ENCODE results near the gene PKIG.
"Not testable (repeated sequence)": the region's sequence is repeated elsewhere in the genome, so short reads cannot be mapped to it uniquely, and the experiment has no call there.

PKIG gene

DNA sequence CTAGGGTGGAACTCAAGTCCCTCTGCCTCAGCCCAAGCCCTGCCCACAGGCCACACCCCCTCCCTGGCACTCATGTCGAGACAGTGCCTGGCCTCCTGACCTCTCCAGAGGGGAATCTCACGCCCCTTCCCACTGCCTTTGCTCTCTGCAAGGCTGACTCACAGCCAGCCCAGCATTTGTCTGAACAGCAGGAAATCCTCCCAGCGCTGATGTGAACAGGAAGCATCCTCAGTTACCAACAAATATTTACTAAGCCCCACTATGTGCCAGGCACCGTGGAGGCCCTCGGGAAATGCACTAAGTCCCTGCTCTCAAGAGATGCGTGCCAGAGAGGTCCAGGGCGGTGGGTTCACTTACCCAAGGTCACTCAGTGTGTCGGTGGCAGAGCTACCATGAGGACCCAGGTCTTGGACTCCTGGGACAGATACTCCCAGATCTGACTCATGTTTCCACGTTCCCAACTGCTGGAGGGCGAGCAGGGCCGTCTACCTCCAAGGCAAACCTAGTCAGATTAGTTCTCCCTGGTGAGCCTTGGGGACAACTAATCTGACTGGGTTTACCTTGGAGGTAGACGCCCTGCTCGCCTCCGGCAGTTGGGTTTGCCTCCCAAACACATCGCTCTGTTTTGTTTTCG, 61.3 kb downstream of the PKIG start:
- DNase-seq = peak; percentile 6

- DNase-seq = no peak
Measured at GRCh38 chr20:44644230-44644617, 61.8 kb downstream of the PKIG start.

DNA sequence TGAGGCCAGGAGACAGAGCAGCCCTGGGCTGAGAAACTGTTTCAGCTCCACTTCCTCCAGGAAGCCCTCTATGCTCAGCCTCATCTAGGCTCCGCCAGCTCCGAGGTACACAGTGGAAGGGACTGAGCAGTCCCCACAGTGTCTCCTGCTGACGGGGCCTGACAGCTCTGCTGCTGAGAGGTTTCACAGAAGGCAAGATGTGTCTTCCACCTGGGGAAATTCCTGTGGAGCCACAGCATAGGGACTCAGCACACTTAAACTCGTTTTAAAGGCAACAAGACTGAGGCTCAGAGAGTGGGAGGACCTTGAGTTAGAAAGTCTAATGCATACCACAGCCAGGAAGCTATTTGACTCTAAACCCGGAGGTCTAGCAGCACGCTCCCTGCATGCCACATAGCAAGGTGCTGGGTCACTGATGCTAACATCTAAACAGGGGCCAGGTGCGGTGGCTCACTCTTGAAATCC, 62.3 kb downstream of the PKIG start:
- DNase-seq = no peak

DNA sequence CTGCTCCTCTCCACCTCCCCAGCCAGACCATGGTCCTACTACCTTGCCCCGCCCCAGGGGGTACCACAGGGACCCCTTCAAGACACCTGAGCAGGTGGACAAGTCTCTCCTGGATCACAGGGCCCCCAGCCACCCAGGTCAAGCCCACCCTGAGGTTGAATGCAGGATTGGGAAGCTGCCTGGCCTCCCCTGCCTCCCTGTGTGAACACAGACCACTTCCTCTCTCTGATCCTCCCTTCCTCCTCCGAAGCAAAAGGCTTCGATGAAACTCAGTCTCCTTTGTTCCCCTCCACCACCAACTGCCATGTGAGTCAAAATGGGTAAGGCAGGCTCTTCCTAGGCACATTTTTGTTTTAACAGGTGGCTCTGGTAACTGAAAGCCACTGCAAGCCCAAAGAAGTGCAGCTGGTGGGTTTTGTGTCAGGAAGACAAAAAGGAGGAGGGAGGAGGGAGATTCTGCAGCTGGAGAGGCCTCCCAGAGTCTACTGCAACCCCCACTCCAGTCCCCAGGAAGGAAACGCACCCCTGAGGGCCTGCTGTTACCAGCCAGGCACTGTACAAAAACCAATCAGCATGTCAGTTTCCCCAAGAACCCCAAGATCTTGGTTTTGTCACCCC, 63.8 kb downstream of the PKIG start:
- peak; percentile 68 for DNase-seq

- DNase-seq = no peak
Measured at GRCh38 chr20:44646641-44647274, 64.4 kb downstream of the PKIG start.

- no peak for DNase-seq
Measured at GRCh38 chr20:44648068-44648467, 65.7 kb downstream of the PKIG start.

GRCh38 chr20:44648579-44648978, 66.2 kb downstream of the PKIG start:
- no peak for DNase-seq

DNA sequence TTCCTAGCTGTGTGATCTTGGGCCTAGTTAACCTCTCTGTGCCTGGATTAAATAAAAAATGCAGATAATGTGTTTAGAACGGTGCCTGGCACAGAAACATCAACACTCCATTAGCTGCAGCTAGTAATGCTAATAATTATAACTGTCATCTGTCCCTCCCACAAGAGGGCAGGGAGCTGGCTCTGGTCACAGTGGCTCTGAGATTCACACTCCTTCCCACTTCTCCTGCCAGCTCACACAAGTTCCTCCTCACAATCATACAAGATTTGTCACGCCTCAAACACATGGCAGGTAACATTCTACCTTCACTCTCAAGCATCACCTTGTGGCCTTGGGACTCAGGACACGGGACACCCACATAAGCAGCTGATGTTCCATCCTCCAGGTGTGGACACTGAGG, 66.7 kb downstream of the PKIG start:
- no peak for DNase-seq

DNA sequence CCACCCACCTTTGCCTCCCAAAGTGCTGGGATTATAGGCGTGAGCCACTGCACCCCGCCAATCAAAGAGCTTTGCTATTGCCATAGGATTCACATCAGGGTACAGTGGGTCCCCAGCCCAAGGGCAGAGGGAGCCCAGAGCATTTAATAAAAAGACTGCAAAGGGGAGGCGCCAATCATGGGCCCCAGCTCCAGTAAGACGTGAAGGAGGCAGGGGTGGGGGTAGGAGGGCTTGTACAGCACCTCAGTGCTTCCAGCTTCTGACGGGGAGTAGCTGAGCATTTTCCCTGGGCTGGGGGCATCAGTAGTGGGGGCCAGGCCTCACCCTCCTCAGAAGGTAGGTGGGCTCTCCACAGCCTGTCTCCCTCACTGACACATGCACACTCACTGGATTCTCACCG, 67.6 kb downstream of the PKIG start:
- DNase-seq = no peak

- no peak for DNase-seq
Measured at GRCh38 chr20:44650771-44651433, 68.5 kb downstream of the PKIG start.

GRCh38 chr20:44651434-44651683, 69.0 kb downstream of the PKIG start:
- no peak for DNase-seq

GRCh38 chr20:44651684-44652423, 69.5 kb downstream of the PKIG start, which contains the start of gene ADA:
TSS of gene ADA (minus strand) at chr20:44651699. CDS start at chr20:44651607, 92 bp downstream.
- DNase-seq = peak; percentile 65

GRCh38 chr20:44653546-44653945, 71.2 kb downstream of the PKIG start:
- DNase-seq = no peak

- not testable (repeated sequence) for DNase-seq
Measured at GRCh38 chr20:44654210-44654609, 71.8 kb downstream of the PKIG start.

- no peak for DNase-seq
Measured at GRCh38 chr20:44656448-44656847, 74.1 kb downstream of the PKIG start.

DNA sequence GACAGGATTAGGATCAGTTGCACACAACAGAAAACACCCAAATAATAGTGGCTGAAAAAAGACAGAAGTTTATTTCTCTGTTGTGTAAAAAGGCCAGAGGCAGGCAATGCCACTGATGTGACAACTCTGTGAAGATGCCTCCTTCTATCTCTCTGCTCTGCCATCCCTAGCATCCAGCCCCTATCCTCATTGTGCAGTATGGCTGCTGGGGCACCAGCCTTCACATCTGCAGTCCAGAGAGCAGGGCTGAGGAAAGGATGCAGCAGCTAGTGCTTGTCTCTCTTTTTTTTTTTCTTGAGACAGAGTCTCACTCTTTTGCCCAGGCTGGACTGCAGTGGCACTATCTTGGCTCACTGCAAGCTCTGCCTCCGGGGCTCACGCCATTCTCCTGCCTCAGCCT, 75.5 kb downstream of the PKIG start:
- DNase-seq = no peak

DNA sequence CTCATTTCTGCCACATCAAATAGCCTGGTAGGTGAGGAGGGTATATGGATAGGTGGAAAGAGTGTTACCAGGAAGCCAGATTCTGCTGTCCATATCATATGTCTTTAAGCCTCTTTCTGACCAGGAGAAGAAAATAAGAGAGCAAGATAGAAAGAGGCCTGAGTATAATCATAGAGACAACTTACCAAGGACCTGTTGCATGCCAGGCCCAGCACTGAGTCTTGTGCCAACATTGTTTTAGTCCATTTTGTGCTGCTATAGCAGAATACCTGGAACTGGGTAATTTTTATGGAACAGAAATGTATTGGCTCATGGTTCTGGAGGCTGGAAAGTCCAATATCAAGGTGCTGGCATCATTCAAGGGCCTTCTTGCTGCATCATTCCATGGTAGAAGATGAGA, 76.4 kb downstream of the PKIG start:
- DNase-seq = no peak

- DNase-seq = no peak
Measured at GRCh38 chr20:44659931-44660330, 77.6 kb downstream of the PKIG start.

GRCh38 chr20:44660581-44660980, 78.2 kb downstream of the PKIG start:
- DNase-seq = no peak

GRCh38 chr20:44662261-44662660, 79.9 kb downstream of the PKIG start:
- DNase-seq = peak; percentile 22

GRCh38 chr20:44664131-44664530, 81.8 kb downstream of the PKIG start:
- DNase-seq = peak; percentile 10

DNA sequence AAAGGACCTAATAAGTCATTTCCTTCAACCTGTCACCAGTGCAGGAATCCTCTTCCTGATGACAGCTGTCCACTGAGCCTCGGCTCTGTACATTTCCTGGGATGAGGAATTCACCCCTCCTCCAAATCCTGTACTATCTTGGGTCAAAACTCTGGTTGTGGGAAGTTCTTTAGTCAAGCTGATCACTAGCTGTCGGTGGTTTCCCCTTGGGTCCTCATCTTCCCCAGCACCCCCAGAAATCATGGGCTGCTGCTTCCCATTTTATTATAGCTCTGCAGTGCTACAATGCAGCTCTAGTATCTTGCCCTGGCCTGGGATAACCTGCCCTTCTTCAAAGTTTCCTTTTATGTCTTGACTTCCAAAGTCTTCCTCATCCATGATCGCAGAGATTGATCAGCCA, 83.7 kb downstream of the PKIG start:
- no peak for DNase-seq
